Endometrial microvascular endothelial cells (primary cell): ENCODE measurements around the gene TIPIN. TPM values are rescaled to one million over a fixed set of nuclear protein-coding genes. Genes with fewer than 3 reads are reported as not detected.

Experiments
- in situ Hi-C: cut with HindIII; loops from 2 replicates; pipeline ENCODE4 v1.10.0; 2017; ENCODE audit warnings: low sequenced_read_pairs, low pct_unique_long_range_greater_than_20kb; ENCODE audit errors: inconsistent ontology term
- total RNA-seq: library from RNA; depleted of rRNA; stranded (reverse); fragments of >200 nt; gene quantifications from one replicate; pipeline ENCODE4 v1.2.3, GENCODE V29; 2015; ENCODE audit errors: inconsistent ontology term

Gene TIPIN
- total RNA-seq, 1 donor from 2014 or later = 11.8 TPM

- in situ Hi-C loops = loop anchor here (25.0 kb wide), 1 partner anchor 351 kb away; no protein-coding TSS in a partner anchor
Measured at GRCh38 chr15:66288093-66288492, 68.4 kb downstream of the TIPIN start.

GRCh38 chr15:66287461-66288057 is 68.9 kb downstream of the TIPIN start:
- in situ Hi-C loops = loop anchor here (25.0 kb wide), 1 partner anchor 350 kb away; no protein-coding TSS in a partner anchor

Other genes starting within 250 kb of the TIPIN start
- gene MEGF11, start 102.9 kb downstream of the TIPIN start, total RNA-seq = not detected
- 19.7 TPM for gene DIS3L, start 63.1 kb downstream of the TIPIN start, total RNA-seq
- gene MAP2K1, start 30.2 kb upstream of the TIPIN start, total RNA-seq = 51.8 TPM
- 19.3 TPM for gene SNAPC5, start 141.1 kb upstream of the TIPIN start, total RNA-seq
- 4,171 TPM for gene RPL4, start 148.2 kb upstream of the TIPIN start, total RNA-seq
- gene ZWILCH, start 148.6 kb upstream of the TIPIN start, total RNA-seq = 33.9 TPM
- gene LCTL, start 209.3 kb upstream of the TIPIN start, total RNA-seq = not detected